AG04450 (cell line): ENCODE data around the gene LIMD2. TPM values are rescaled to one million over a fixed set of nuclear protein-coding genes. Genes with fewer than 3 reads are reported as not detected.

ENCODE experiments used
- CTCF ChIA-PET: fragments of 300-600, 350-600 bp; formaldehyde crosslinking; extraction: SDS; loops from one replicate; lab custom pipeline; 2022; ENCODE audit warnings: antibody characterized with exemption, inconsistent platforms; lab: Charles Lee
- POLR2A ChIA-PET: fragments of 350-600 bp; formaldehyde crosslinking; extraction: SDS; loops from one replicate; lab custom pipeline; 2021; ENCODE audit warnings: antibody characterized with exemption, inconsistent platforms; lab: Yijun Ruan, JAX
- DNase-seq: peaks from one replicate; pipeline ENCODE4 v3.0.0-alpha.2; 2011; ENCODE audit warnings: low read depth, low spot score
- H3K27ac ChIP-seq: one replicate; pipeline ENCODE4 v1.5.1; 2012; ENCODE audit warnings: low read depth, low read length, control low read depth
- H3K27me3 ChIP-seq: one replicate; pipeline ENCODE4 v1.6.0; 2012; ENCODE audit warnings: low read length; ENCODE audit not compliant: control insufficient read depth, insufficient read depth
- H3K4me3 ChIP-seq: 2 replicates; pipeline ENCODE4 v1.5.1; 2011; ENCODE audit warnings: mild to moderate bottlenecking, low read depth, low read length, control low read depth
- H3K9me3 ChIP-seq: 2 replicates; pipeline ENCODE4 v1.5.1; 2012; ENCODE audit warnings: low read length; ENCODE audit not compliant: control insufficient read depth, insufficient read depth
- CTCF ChIP-seq: IDR thresholded peaks from 2 replicates; pipeline ENCODE4 v1.5.1; 2011; ENCODE audit warnings: low read depth, low read length, control low read depth, inconsistent platforms
- polyA plus RNA-seq: library from polyadenylated mRNA; depleted of rRNA; stranded (reverse); fragments of >200 nt; gene quantifications from 2 replicates; pipeline ENCODE4 v1.2.3, GENCODE V29; 2011

LIMD2 gene
- polyA plus RNA-seq, 1 experiment: 13.4 TPM

GRCh38 chr17:63701868-63702720 is 2.2 kb upstream of the LIMD2 start:
- Histone ChIP-seq H3K9me3 (no peaks in the 10 kb centered on the region; the same call in 1 of the 2 replicates), H3K27ac (no peak overlapping the region), H3K4me3 (no peak overlapping the region), H3K27me3 (no peaks in the 10 kb centered on the region)
- ChIA-PET CTCF (interaction anchor here (0.6 to 1.0 kb wide), 2 partner anchors 40 to 1146 kb away, joined by 4 to 5 read pairs; no protein-coding TSS in a partner anchor), POLR2A (no interaction called here)
- no peak for TF ChIP-seq CTCF
- no peak for DNase-seq

- H3K27me3 ChIP-seq: no peaks in the 10 kb centered on the region
- peak overlapping the region; percentile 11 for H3K27ac ChIP-seq
- POLR2A ChIA-PET: interaction anchor here (0.6 to 1.1 kb wide), 4 partner anchors 12 to 79 kb away, joined by 3 to 7 read pairs (median 4); partner anchors contain the start of genes CCDC47, DDX42 and MAP3K3
- TF ChIP-seq CTCF: no peak
- no peaks in the 10 kb centered on the region; the same call in 1 of the 2 replicates for H3K9me3 ChIP-seq
- CTCF ChIA-PET: interaction anchor here (0.6 to 1.0 kb wide), 2 partner anchors 41 to 1145 kb away, joined by 4 to 5 read pairs; no protein-coding TSS in a partner anchor
- no peak overlapping the region for H3K4me3 ChIP-seq
- no peak for DNase-seq
Observed at GRCh38 chr17:63701456-63701820, 1.5 kb upstream of the LIMD2 start.

- no peak for DNase-seq
- POLR2A ChIA-PET: interaction anchor here (0.6 to 1.1 kb wide), 5 partner anchors 13 to 266 kb away, joined by 3 to 7 read pairs (median 3); partner anchors contain the start of genes CCDC47, DDX42 and MAP3K3
- CTCF ChIA-PET: interaction anchor here (1.0 kb wide), 1 partner anchor 41 kb away, joined by 4 read pairs; no protein-coding TSS in a partner anchor
- TF ChIP-seq CTCF: no peak
- Histone ChIP-seq H3K9me3 (no peaks in the 10 kb centered on the region; the same call in 1 of the 2 replicates), H3K4me3 (peak overlapping the region; percentile 55), H3K27me3 (no peaks in the 10 kb centered on the region), H3K27ac (peak overlapping the region; percentile 39)
Observed at GRCh38 chr17:63700528-63701455, 867 bp upstream of the LIMD2 start.

GRCh38 chr17:63698886-63699637 is 863 bp downstream of the LIMD2 start:
- Histone ChIP-seq H3K27me3 (no peaks in the 10 kb centered on the region), H3K9me3 (no peaks in the 10 kb centered on the region; the same call in 1 of the 2 replicates), H3K4me3 (peak overlapping the region; percentile 55), H3K27ac (no peak overlapping the region)
- POLR2A ChIA-PET: interaction anchor here (1.1 kb wide), 1 partner anchor 77 kb away, joined by 4 read pairs; the partner anchor contains the start of gene MAP3K3
- DNase-seq: no peak
- CTCF ChIA-PET: interaction anchor here (0.8 to 1.1 kb wide), 2 partner anchors 18 to 86 kb away, joined by 3 read pairs; no protein-coding TSS in a partner anchor
- no peak for TF ChIP-seq CTCF
